Measurements from ENCODE around the gene PPP1R12A.

Gene PPP1R12A

DNA sequence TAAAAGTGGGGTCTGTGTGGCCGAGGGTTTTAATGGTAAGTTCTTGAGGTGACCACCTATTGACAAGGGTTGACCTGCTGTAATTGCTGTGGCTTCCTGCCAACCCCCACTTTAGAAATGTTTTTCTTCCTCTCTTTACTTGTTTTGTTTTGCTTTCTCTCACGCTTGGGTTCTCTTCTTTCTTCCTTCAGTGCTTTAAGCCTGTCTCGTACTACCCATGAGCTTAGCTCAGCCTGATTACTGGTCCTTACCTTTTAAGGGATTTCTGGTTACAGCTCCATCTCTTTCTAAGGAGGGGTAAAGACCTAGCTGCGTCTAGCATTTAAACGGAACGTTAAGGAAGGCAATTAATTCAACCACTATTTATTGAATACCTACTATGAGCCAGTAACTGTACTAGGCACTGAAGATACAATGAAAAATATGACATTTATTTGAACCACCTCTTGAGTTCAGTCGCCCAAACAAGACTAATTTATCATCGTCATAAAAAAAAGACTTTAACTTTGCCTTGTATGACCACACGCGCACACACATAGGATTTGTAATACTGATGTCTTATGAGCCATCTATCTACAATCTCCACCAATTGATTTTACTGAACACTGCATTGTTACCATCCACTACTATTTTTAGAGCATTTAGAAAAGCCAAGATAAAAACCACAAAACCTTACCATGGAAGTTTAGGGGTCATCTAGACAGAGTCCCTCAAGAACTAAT lies 888 bp upstream of the PPP1R12A start:
- DNase-seq (ENCODE audit: low read depth, low spot score) = no peak

- peak; percentile 12 for DNase-seq (ENCODE audit: low read depth, low spot score)
Observed at GRCh38 chr12:79934281-79935020, 446 bp downstream of the PPP1R12A start.

DNA sequence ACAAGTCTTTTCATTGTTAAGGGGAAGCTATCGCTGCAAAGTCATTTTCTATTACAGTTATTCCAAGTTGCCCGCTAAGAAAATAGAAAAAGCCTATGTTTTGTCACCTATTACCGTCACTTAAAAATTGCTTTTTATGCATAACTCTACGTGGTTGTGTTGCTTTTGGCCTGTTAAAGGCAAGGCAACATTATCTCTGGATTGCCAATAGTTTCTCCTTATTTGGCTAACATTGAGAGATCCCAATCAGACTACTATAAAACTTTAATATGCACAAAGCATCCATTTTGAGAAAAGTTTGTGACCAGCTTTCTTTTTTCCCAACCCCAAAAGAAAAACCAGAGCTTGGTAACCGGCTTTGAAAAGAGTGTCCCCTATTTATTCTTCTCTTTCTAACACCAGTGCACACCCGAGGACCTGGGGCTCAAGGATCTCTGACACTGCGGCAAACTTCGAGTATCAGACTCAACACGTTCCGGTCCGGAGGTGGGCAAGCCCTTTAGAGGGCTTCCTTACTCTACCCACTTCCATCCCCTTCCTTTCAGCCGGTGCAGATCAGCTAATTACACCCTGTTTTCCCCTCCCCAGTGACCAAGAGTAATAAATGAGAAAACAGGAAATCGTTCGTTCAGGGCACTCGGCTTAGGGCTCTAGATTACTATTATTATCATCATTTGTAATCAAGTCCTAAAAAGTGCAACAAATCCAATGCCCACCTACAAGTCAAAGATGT lies 1.2 kb downstream of the PPP1R12A start:
- no peak for DNase-seq (ENCODE audit: low read depth, low spot score)

GRCh38 chr12:79933043-79933442 lies 1.9 kb downstream of the PPP1R12A start:
- no peak for DNase-seq (ENCODE audit: low read depth, low spot score)

DNA sequence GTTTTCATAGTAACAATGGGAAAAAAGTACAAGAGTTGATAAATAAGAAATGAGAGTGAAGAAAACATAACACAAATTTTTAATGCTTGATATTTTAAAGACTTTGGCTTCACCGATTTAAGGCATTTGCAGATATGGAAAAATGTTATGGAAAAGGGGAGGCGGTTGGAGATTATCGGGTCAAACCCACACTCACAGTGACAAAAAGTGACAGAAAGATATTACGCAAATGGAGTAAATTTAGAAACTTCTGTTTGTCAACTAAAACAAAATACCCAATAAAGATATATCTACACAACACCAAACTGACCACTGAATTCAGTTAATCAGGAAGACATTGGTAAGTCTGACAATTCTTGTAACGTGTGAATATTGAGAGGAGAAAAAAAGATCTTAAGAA lies 2.5 kb downstream of the PPP1R12A start:
- no peak for DNase-seq (ENCODE audit: low read depth, low spot score)

DNA sequence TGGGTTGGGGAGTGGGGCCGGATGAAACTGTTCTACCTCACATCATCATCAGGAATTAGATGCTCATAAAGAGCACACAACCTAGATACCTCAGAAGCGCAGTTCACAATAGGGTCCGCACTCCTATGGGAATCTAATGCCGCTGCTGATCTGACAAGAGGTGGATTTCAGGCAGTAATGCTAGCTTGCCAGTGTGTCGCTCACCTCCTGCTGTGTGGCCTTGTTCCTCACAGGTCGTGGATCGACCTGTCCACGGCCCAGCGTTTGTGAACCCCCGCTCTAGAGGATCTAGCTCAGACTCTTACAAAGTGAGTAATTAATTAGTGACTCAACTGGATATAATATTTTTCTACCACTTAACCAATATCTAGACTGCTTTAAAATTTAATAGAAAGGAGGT lies 5.8 kb downstream of the PPP1R12A start:
- no peak for DNase-seq (ENCODE audit: low read depth, low spot score)

GRCh38 chr12:79927772-79928474 lies 7.0 kb downstream of the PPP1R12A start:
- DNase-seq (ENCODE audit: low read depth, low spot score) = no peak

- no peak for DNase-seq (ENCODE audit: low read depth, low spot score)
Observed at GRCh38 chr12:79926951-79927350, 7.9 kb downstream of the PPP1R12A start.

DNA sequence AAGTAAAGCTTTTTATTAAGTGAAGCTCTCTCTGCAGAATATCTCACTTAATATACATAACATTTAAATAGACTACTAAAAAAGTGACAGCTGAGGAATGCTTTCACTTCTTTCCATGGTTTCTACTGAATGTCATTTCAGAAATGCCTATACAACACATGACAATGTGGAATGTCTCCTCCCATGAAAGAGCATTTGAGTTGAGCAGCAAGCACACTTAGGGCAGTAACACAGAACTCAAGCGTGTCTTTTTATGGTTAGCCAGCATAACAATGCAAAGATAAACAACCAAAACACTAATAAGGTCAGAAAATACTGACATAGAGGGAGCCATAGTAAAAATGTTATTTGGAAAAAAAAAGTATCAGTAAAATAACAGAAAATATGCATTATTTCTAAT lies 9.4 kb downstream of the PPP1R12A start:
- no peak for DNase-seq (ENCODE audit: low read depth, low spot score)

- DNase-seq (ENCODE audit: low read depth, low spot score) = no peak
Observed at GRCh38 chr12:79921786-79922185, 13.1 kb downstream of the PPP1R12A start.

- DNase-seq (ENCODE audit: low read depth, low spot score) = no peak
Observed at GRCh38 chr12:79920421-79921238, 14.3 kb downstream of the PPP1R12A start.

- no peak for DNase-seq (ENCODE audit: low read depth, low spot score)
Observed at GRCh38 chr12:79919762-79920161, 15.1 kb downstream of the PPP1R12A start.

GRCh38 chr12:79916826-79917225 lies 18.1 kb downstream of the PPP1R12A start:
- DNase-seq (ENCODE audit: low read depth, low spot score) = no peak

DNA sequence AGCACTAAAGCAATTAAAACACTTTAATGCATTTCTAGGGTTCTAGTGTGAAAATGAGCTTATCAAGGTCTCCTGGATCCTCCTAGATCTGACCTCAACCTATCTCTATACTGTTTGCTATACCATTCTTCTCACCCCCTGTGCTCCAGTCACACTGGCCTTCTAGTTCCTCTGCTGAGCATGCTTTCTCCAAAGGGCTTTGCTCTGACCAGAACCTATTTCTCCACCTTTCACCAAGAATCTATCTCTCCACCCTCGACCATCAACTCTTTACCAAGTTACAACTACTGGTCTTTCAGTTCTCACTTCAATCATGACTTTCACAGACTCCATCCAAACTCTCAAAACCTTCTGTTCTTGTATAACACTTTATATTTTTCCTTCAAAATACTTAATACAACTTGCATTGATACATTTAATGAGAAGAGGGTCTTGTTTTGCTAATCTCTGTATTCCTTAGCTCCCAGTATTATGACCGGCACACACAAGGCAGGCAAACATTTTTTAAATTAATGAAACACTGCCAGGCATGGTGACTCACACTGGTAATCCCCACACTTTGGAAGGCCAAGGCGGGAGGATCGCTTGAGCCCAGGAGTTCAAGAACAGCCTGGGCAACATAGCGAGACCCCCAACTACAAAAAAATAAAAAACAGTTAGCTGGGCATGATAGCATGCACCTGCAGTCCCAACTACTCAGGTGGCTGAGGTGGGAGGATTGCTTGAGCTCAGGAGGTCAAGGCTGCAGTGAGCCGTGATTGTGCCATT lies 22.8 kb downstream of the PPP1R12A start:
- DNase-seq (ENCODE audit: low read depth, low spot score) = no peak

GRCh38 chr12:79908366-79908765 lies 26.5 kb downstream of the PPP1R12A start:
- DNase-seq (ENCODE audit: low read depth, low spot score) = no peak

DNA sequence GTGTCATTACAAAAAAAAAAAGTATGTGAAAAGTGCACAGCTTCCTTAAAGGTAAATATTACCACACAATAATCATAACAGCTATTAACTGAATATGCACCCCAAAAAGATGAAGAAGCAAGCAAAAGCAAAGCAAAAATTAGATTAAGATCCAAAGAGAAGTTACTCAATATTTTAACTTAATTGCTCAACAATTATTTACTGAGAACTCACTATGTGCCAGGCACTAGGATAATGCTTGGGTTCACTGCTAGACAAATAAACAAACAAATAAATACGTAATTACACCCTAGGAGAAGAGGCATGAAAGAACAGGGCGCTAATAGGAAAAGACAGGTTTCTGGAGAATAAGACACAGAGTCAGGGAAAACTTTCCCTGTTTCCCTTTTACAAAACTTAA lies 33.4 kb downstream of the PPP1R12A start:
- DNase-seq (ENCODE audit: low read depth, low spot score) = no peak

- no peak for DNase-seq (ENCODE audit: low read depth, low spot score)
Observed at GRCh38 chr12:79900951-79901350, 33.9 kb downstream of the PPP1R12A start.

GRCh38 chr12:79900199-79900598 lies 34.7 kb downstream of the PPP1R12A start:
- no peak for DNase-seq (ENCODE audit: low read depth, low spot score)

DNA sequence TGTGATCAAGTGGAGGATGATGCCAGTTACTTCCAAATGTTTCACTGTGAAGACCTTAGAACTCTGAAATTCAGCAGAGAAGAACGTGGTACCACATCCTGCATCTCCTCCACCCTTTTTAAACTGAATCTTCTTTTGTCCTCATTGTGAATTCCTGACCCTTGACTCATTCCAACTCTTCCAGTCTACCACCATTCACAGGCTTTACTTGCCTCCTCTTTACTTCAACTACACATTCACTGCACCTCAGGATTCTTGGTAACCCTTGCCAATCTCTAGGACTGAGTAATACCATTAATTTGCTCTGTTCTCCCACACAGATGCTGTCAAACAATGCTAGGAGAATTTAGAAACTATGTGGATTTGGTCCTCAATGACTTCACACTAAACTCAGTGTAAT lies 37.3 kb downstream of the PPP1R12A start:
- no peak for DNase-seq (ENCODE audit: low read depth, low spot score)

DNA sequence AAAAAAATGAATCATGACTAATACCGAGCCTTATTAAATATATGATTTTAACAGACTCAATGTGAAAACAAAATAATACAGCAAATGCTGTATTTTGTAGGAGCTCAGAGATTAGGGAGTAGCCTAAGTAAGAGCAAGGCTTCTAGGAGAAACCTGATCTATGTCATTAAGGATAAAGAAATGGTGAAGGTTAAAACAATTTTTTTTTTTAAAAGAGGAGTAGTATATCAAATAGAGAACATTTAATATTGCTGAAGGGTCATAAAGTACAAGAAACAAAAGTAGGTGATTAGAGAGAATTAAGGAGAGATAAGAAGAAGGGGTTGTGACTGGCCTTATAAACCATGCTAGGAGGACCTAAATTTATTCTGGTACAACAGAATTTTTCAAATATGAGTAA lies 39.1 kb downstream of the PPP1R12A start:
- DNase-seq (ENCODE audit: low read depth, low spot score) = no peak

Measured in smooth muscle cell of the brain vasculature (primary cell).